Loucy (cell line): ENCODE results near the gene WARS2.

Experiments used
- H2AFZ ChIP-seq: fragments of 200-600 bp; sonication (generic); 2 replicates; pipeline ENCODE4 v1.6.0; 2016; ENCODE audit warnings: antibody characterized with exemption, mild to moderate bottlenecking, low read length, moderate library complexity
- H3F3A ChIP-seq: fragments of 200-600 bp; 2 replicates; pipeline ENCODE4 v1.6.0; 2016; ENCODE audit warnings: antibody characterized with exemption, low read depth, mild to moderate bottlenecking
- H3K27me3 ChIP-seq: fragments of 200-600 bp; sonication (generic); 2 replicates; pipeline ENCODE4 v1.6.1; 2014; ENCODE audit warnings: low read length, mild to moderate bottlenecking; ENCODE audit not compliant: insufficient read depth, poor library complexity, severe bottlenecking
- H3K36me3 ChIP-seq: fragments of 200-600 bp; sonication (generic); 2 replicates; pipeline ENCODE4 v1.6.1; 2016; ENCODE audit warnings: low read length; ENCODE audit not compliant: insufficient read depth
- H3K4me1 ChIP-seq: fragments of 200-600 bp; sonication (generic); 2 replicates; pipeline ENCODE4 v1.5.1; 2014; ENCODE audit warnings: low read length, mild to moderate bottlenecking; ENCODE audit not compliant: insufficient read depth, poor library complexity, severe bottlenecking
- H3K4me2 ChIP-seq: fragments of 200-600 bp; sonication (generic); 2 replicates; pipeline ENCODE4 v1.6.0; 2014; ENCODE audit warnings: antibody characterized with exemption, low read length, low read depth, mild to moderate bottlenecking; ENCODE audit not compliant: poor library complexity, severe bottlenecking
- H3K4me3 ChIP-seq: fragments of 200-600 bp; sonication (generic); 2 replicates; pipeline ENCODE4 v1.5.1; 2014; ENCODE audit warnings: low read length, mild to moderate bottlenecking, mixed read lengths; ENCODE audit not compliant: poor library complexity, severe bottlenecking
- H3K79me2 ChIP-seq: fragments of 200-600 bp; sonication (generic); 2 replicates; pipeline ENCODE4 v1.6.1; 2014; ENCODE audit warnings: low read length; ENCODE audit not compliant: insufficient read depth
- H3K9ac ChIP-seq: fragments of 200-600 bp; sonication (generic); 2 replicates; pipeline ENCODE4 v1.6.0; 2014; ENCODE audit warnings: mild to moderate bottlenecking, low read depth, low read length, moderate library complexity; ENCODE audit not compliant: poor library complexity, severe bottlenecking
- H3K9me2 ChIP-seq: fragments of 200-600 bp; sonication (generic); replicated peaks from 2 replicates; pipeline ENCODE4 v1.6.1; 2016; ENCODE audit warnings: low read depth, low read length, mixed read lengths
- H3K9me3 ChIP-seq: fragments of 200-600 bp; sonication (generic); 2 replicates; pipeline ENCODE4 v1.6.1; 2014; ENCODE audit warnings: mild to moderate bottlenecking, antibody characterized with exemption, low read length, low read depth; ENCODE audit not compliant: insufficient read depth
- H4K20me1 ChIP-seq: fragments of 200-600 bp; sonication (generic); 2 replicates; pipeline ENCODE4 v1.6.0; 2014; ENCODE audit warnings: antibody characterized with exemption, low read length, mild to moderate bottlenecking; ENCODE audit not compliant: insufficient read depth, poor library complexity, severe bottlenecking
- EZH2phosphoT487 ChIP-seq: fragments of 200-600 bp; IDR thresholded peaks from 2 replicates; pipeline ENCODE4 v1.6.1; 2018; ENCODE audit warnings: antibody characterized with exemption, mild to moderate bottlenecking, moderate library complexity, borderline replicate concordance
- TF ChIP-seq, protein P1 (sequence below): fragments of 200-600 bp; sonication (generic); conservative IDR thresholded peaks from 2 replicates; pipeline ENCODE4 v1.5.1; 2014; ENCODE audit warnings: mild to moderate bottlenecking, antibody characterized with exemption, low read length

The WARS2 gene

DNA sequence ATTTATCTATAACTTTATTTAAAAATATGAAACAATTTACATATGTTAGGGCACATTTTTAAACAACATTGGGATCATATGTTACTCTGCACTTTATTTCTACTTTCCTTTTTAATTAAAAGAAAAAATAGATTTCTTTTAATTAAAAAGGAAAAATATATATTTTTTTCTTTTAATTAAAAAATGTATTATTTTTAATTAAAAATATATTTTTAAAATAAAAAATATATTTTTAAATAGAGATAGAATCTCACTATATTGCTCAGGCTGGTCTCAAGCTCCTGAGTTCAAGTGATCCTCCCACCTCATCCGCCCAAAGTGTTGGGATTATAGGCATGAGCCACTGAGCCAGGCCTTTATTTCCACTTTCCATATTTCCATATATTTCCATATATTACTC, 36.7 kb downstream of the WARS2 start:
- H3K27me3 ChIP-seq, result no peaks in the 10 kb centered on the region

DNA sequence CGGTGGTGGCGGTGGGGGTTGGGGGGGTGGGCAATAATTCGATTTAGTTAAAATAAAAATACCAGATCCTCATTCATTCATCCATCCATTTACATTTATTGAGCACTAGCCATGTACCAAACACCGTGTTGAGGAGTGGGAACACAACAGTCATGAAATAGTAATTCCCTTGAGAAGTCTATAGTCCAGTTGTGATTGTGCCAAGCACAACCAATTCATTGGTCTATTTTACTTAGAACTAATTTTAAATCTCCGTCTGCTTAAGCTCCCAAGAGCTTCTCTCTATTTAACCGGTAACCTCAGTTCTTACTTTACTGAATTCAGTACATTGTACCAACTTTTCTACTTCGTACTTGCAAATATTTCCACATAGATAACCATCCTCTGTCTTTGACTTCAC, 38.4 kb downstream of the WARS2 start:
- Histone ChIP-seq H3K4me2 (no peak overlapping the region), H3K4me1 (no peaks in the 10 kb centered on the region), H3K36me3 (no peaks in the 10 kb centered on the region), H4K20me1 (no peaks in the 10 kb centered on the region), H3K79me2 (no peaks in the 10 kb centered on the region), H3F3A (no peaks in the 10 kb centered on the region), H3K9me2 (no peaks in the 10 kb centered on the region), H3K9ac (no peak overlapping the region), H2AFZ (no peak overlapping the region), H3K4me3 (no peak overlapping the region), H3K27me3 (no peaks in the 10 kb centered on the region), H3K9me3 (no peaks in the 10 kb centered on the region)
- TF ChIP-seq, protein P1, sequence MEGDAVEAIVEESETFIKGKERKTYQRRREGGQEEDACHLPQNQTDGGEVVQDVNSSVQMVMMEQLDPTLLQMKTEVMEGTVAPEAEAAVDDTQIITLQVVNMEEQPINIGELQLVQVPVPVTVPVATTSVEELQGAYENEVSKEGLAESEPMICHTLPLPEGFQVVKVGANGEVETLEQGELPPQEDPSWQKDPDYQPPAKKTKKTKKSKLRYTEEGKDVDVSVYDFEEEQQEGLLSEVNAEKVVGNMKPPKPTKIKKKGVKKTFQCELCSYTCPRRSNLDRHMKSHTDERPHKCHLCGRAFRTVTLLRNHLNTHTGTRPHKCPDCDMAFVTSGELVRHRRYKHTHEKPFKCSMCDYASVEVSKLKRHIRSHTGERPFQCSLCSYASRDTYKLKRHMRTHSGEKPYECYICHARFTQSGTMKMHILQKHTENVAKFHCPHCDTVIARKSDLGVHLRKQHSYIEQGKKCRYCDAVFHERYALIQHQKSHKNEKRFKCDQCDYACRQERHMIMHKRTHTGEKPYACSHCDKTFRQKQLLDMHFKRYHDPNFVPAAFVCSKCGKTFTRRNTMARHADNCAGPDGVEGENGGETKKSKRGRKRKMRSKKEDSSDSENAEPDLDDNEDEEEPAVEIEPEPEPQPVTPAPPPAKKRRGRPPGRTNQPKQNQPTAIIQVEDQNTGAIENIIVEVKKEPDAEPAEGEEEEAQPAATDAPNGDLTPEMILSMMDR, result no peak
- TF ChIP-seq EZH2phosphoT487, result no peak

More for the DNA sequence above, 36.7 kb downstream of the WARS2 start:
- Histone ChIP-seq H3K4me3 (no peak overlapping the region), H3K79me2 (no peaks in the 10 kb centered on the region), H3K36me3 (no peaks in the 10 kb centered on the region), H3K9me2 (no peaks in the 10 kb centered on the region), H3K9me3 (no peaks in the 10 kb centered on the region), H4K20me1 (no peaks in the 10 kb centered on the region), H3K4me2 (no peak overlapping the region), H3K9ac (no peak overlapping the region), H2AFZ (no peak overlapping the region), H3K4me1 (no peaks in the 10 kb centered on the region), H3F3A (no peaks in the 10 kb centered on the region)
- TF ChIP-seq, protein P1, result no peak
- no peak for TF ChIP-seq EZH2phosphoT487

DNA sequence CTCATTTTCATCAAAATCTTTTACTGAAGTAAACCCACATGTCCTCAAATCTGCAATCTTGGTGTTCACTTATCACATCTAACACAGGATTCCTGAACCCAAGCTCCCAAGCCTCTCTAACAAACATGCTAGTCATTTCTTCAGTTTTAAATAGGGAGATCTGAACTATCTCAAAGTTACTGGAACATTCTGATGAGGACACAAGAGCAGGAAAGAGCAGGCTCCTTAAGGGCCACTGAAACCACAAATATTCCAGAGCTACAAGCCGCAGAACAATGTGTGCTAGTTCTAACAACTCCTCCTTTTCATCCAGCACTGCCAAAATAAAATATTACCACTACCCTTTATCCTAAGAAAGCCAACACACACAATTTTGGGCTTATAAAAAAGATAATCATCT, 38.9 kb downstream of the WARS2 start:
- H3K9me3 ChIP-seq, result no peaks in the 10 kb centered on the region
- no peaks in the 10 kb centered on the region for H3K4me1 ChIP-seq
- H3F3A ChIP-seq, result no peaks in the 10 kb centered on the region
- H3K4me2 ChIP-seq, result no peak overlapping the region
- no peak overlapping the region for H3K4me3 ChIP-seq
- no peaks in the 10 kb centered on the region for H3K36me3 ChIP-seq
- no peaks in the 10 kb centered on the region for H3K79me2 ChIP-seq
- TF ChIP-seq, protein P1, result no peak
- TF ChIP-seq EZH2phosphoT487, result no peak
- H4K20me1 ChIP-seq, result no peaks in the 10 kb centered on the region
- H3K9ac ChIP-seq, result no peak overlapping the region
- no peaks in the 10 kb centered on the region for H3K27me3 ChIP-seq
- H2AFZ ChIP-seq, result no peak overlapping the region
- H3K9me2 ChIP-seq, result no peaks in the 10 kb centered on the region
